ENCODE results near the gene DTNA.
"Not testable (repeated sequence)": the region's sequence is repeated elsewhere in the genome, so short reads cannot be mapped to it uniquely, and the experiment has no call there.

DTNA gene

GRCh38 chr18:34887881-34888580 lies 177.9 kb downstream of the DTNA start:
- H3K27me3 Mint-ChIP-seq (ENCODE audit: low read depth) = no peaks in the 10 kb centered on the region
- no peak for TF ChIP-seq CTCF (IDR thresholded peaks at IDR 0.05; ENCODE audit: unreplicated experiment in 3 of 3)
- H3K4me1 Mint-ChIP-seq = no peaks in the 10 kb centered on the region
- peaks cover 35% of the 10 kb centered on the region for H3K36me3 Mint-ChIP-seq (ENCODE audit: low read depth)
- no peak overlapping the region for H3K4me3 Mint-ChIP-seq
- H3K27ac Mint-ChIP-seq = no peak overlapping the region
- peaks cover 5% of the 10 kb centered on the region for H3K9me3 Mint-ChIP-seq

- peaks cover 20% of the 10 kb centered on the region for H3K9me3 Mint-ChIP-seq
- H3K4me3 Mint-ChIP-seq = no peak overlapping the region
- no peak for TF ChIP-seq CTCF (IDR thresholded peaks at IDR 0.05; ENCODE audit: unreplicated experiment in 3 of 3)
- H3K27ac Mint-ChIP-seq = no peak overlapping the region
- no peaks in the 10 kb centered on the region for H3K4me1 Mint-ChIP-seq
- no peaks in the 10 kb centered on the region for H3K27me3 Mint-ChIP-seq (ENCODE audit: low read depth)
- H3K36me3 Mint-ChIP-seq (ENCODE audit: low read depth) = peaks cover 44% of the 10 kb centered on the region
Observed at GRCh38 chr18:34890486-34891085, 180.5 kb downstream of the DTNA start.

- Mint-ChIP-seq H3K27me3 (ENCODE audit: low read depth) (no peaks in the 10 kb centered on the region), H3K9me3 (peaks cover 26% of the 10 kb centered on the region), H3K4me1 (no peaks in the 10 kb centered on the region), H3K4me3 (no peak overlapping the region), H3K27ac (no peak overlapping the region), H3K36me3 (ENCODE audit: low read depth) (peaks cover 45% of the 10 kb centered on the region)
- no peak for TF ChIP-seq CTCF (IDR thresholded peaks at IDR 0.05; ENCODE audit: unreplicated experiment in 3 of 3)
Observed at GRCh38 chr18:34892379-34892778, 182.3 kb downstream of the DTNA start.

GRCh38 chr18:34893239-34893638 lies 183.1 kb downstream of the DTNA start:
- TF ChIP-seq CTCF (IDR thresholded peaks at IDR 0.05; ENCODE audit: unreplicated experiment in 3 of 3) = no peak
- Mint-ChIP-seq H3K27ac (no peak overlapping the region), H3K4me1 (no peaks in the 10 kb centered on the region), H3K36me3 (ENCODE audit: low read depth) (peaks cover 45% of the 10 kb centered on the region), H3K27me3 (ENCODE audit: low read depth) (no peaks in the 10 kb centered on the region), H3K9me3 (peaks cover 29% of the 10 kb centered on the region), H3K4me3 (no peak overlapping the region)

GRCh38 chr18:34901299-34901698 lies 191.2 kb downstream of the DTNA start:
- no peaks in the 10 kb centered on the region for H3K27me3 Mint-ChIP-seq (ENCODE audit: low read depth)
- H3K36me3 Mint-ChIP-seq (ENCODE audit: low read depth) = no peaks in the 10 kb centered on the region
- TF ChIP-seq CTCF (IDR thresholded peaks at IDR 0.05; ENCODE audit: unreplicated experiment in 3 of 3) = no peak
- H3K9me3 Mint-ChIP-seq = peaks cover 5% of the 10 kb centered on the region
- H3K4me3 Mint-ChIP-seq = no peak overlapping the region
- H3K4me1 Mint-ChIP-seq = no peaks in the 10 kb centered on the region
- H3K27ac Mint-ChIP-seq = no peak overlapping the region

GRCh38 chr18:34904994-34905393 lies 194.9 kb downstream of the DTNA start:
- Mint-ChIP-seq H3K27ac (no peak overlapping the region), H3K27me3 (ENCODE audit: low read depth) (no peaks in the 10 kb centered on the region), H3K36me3 (ENCODE audit: low read depth) (no peaks in the 10 kb centered on the region), H3K4me3 (no peak overlapping the region), H3K4me1 (no peaks in the 10 kb centered on the region), H3K9me3 (peaks cover 8% of the 10 kb centered on the region)
- no peak for TF ChIP-seq CTCF (IDR thresholded peaks at IDR 0.05; ENCODE audit: unreplicated experiment in 3 of 3)

- not testable (repeated sequence) for H3K9me3 Mint-ChIP-seq; H3K4me3 Mint-ChIP-seq; H3K36me3 Mint-ChIP-seq (ENCODE audit: low read depth); H3K27me3 Mint-ChIP-seq (ENCODE audit: low read depth); H3K4me1 Mint-ChIP-seq; H3K27ac Mint-ChIP-seq
Observed at GRCh38 chr18:34906985-34907384, 196.9 kb downstream of the DTNA start.
